Loucy (cell line): ENCODE results near the gene MAPK8.

Source experiments
- CTCF ChIP-seq: fragments of 200-600 bp; sonication (generic); conservative IDR thresholded peaks from 2 replicates; pipeline ENCODE4 v1.5.1; 2014; ENCODE audit warnings: mild to moderate bottlenecking, antibody characterized with exemption, low read length
- EZH2phosphoT487 ChIP-seq: fragments of 200-600 bp; IDR thresholded peaks from 2 replicates; pipeline ENCODE4 v1.6.1; 2018; ENCODE audit warnings: antibody characterized with exemption, mild to moderate bottlenecking, moderate library complexity, borderline replicate concordance

GRCh38 chr10:48284811-48285210 lies 21.7 kb upstream of the MAPK8 start:
- TF ChIP-seq CTCF (no peak), EZH2phosphoT487 (no peak)
